Endothelial cell of umbilical vein (primary cell): ENCODE measurements around the gene CFP. TPM values are rescaled to one million over a fixed set of nuclear protein-coding genes. Genes with fewer than 3 reads are reported as not detected.

ENCODE experiments used
- BruUV-seq: library from RNA; stranded (reverse); fragments of 400-500 nt; replicated peaks from 2 replicates; lab custom pipeline; 2021; lab: Mats Ljungman, UMichigan
- CTCF ChIA-PET: fragments of 300-600, 350-600 bp; sonication (Branson Sonifier 250); formaldehyde crosslinking; loops from one replicate; lab custom pipeline; 2021; ENCODE audit warnings: antibody characterized with exemption, inconsistent platforms; lab: Charles Lee
- POLR2A ChIA-PET: fragments of 300-600, 350-600 bp; sonication (Branson Sonifier 250); formaldehyde crosslinking; loops from one replicate; lab custom pipeline; 2021; ENCODE audit warnings: antibody characterized with exemption, inconsistent platforms; lab: Charles Lee
- DNase-seq: peaks from one replicate; pipeline ENCODE4 v3.0.0-alpha.2; 2011; ENCODE audit warnings: low read depth, low spot score
- FAIRE-seq: peaks from 2 replicates; lab custom pipeline; 2011; peaks lifted over from hg19 to GRCh38; lab: Jason Lieb, UNC
- H2AFZ ChIP-seq: 2 replicates; pipeline ENCODE4 v1.6.0; 2012; ENCODE audit warnings: low read depth, low read length, control low read depth, inconsistent platforms
- H3K27ac ChIP-seq: 2 replicates; pipeline ENCODE4 v1.5.1; 2011; ENCODE audit warnings: low read depth, mild to moderate bottlenecking, control low read depth, low read length, moderate library complexity; ENCODE audit not compliant: insufficient read depth
- H3K27me3 ChIP-seq, 2 experiments: 2 replicates each; pipeline versions ENCODE4 v1.6.0 to v1.6.1; 2011; ENCODE audit warnings: low read length in 2 of 2, mixed read lengths in 1 of 2; ENCODE audit not compliant: control insufficient read depth in 2 of 2, insufficient read depth in 2 of 2
- H3K36me3 ChIP-seq, 2 experiments: 2 replicates in 1 of 2; 3 replicates in 1 of 2; pipeline ENCODE4 v1.5.1; 2011; ENCODE audit warnings: low read length in 2 of 2, mild to moderate bottlenecking in 1 of 2, moderate library complexity in 1 of 2; ENCODE audit not compliant: control insufficient read depth in 2 of 2, insufficient read depth in 2 of 2; ENCODE audit errors: extremely low read depth in 1 of 2
- H3K4me1 ChIP-seq: 3 replicates; pipeline ENCODE4 v1.5.1; 2011; ENCODE audit warnings: mild to moderate bottlenecking, low read length; ENCODE audit not compliant: control insufficient read depth, insufficient read depth; ENCODE audit errors: extremely low read depth
- H3K4me2 ChIP-seq: 2 replicates; pipeline ENCODE4 v1.6.1; 2011; ENCODE audit warnings: low read length, control low read depth, mixed read lengths; ENCODE audit not compliant: insufficient read depth
- H3K4me3 ChIP-seq, 3 experiments: fragments of 200-600 bp in 1 of 3; sonication (generic), shearing (Covaris generic) in 1 of 3; replicated peaks in 1 of 3; 2 replicates each; pipeline ENCODE4 v1.5.1; 2011 to 2016; ENCODE audit warnings: control low read depth in 3 of 3, low read length in 3 of 3, mild to moderate bottlenecking in 2 of 3, inconsistent platforms in 1 of 3, low read depth in 1 of 3, moderate library complexity in 1 of 3; ENCODE audit not compliant: insufficient read depth in 1 of 3
- H3K79me2 ChIP-seq: 2 replicates; pipeline ENCODE4 v1.6.0; 2012; ENCODE audit warnings: low read length, inconsistent platforms; ENCODE audit not compliant: control insufficient read depth, insufficient read depth
- H3K9ac ChIP-seq: replicated peaks from 2 replicates; pipeline ENCODE3; 2011; ENCODE audit warnings: low read length, control low read depth; ENCODE audit not compliant: insufficient read depth; ENCODE audit errors: extremely low read depth
- H3K9me1 ChIP-seq: replicated peaks from 3 replicates; pipeline ENCODE4 v1.6.0; 2011; ENCODE audit warnings: mild to moderate bottlenecking, low read length; ENCODE audit not compliant: control insufficient read depth, insufficient read depth; ENCODE audit errors: extremely low read depth
- H3K9me3 ChIP-seq: replicated peaks from 2 replicates; pipeline ENCODE4 v1.5.1; 2012; ENCODE audit warnings: low read length, inconsistent platforms; ENCODE audit not compliant: control insufficient read depth, insufficient read depth
- H4K20me1 ChIP-seq: replicated peaks from 2 replicates; pipeline ENCODE3; 2011; ENCODE audit warnings: mild to moderate bottlenecking, low read length; ENCODE audit not compliant: control insufficient read depth, insufficient read depth; ENCODE audit errors: extremely low read depth
- EZH2 ChIP-seq: IDR thresholded peaks from 2 replicates; pipeline ENCODE4 v1.6.1; 2012; ENCODE audit warnings: borderline replicate concordance, low read depth, mild to moderate bottlenecking, moderate library complexity, low read length, inconsistent platforms; ENCODE audit not compliant: severe bottlenecking
- FOS ChIP-seq: IDR thresholded peaks from 2 replicates; pipeline ENCODE4 v1.6.1; 2011; ENCODE audit warnings: mild to moderate bottlenecking, low read length, moderate library complexity, borderline replicate concordance; ENCODE audit not compliant: insufficient read depth
- GATA2 ChIP-seq: IDR thresholded peaks from 2 replicates; pipeline ENCODE4 v1.7.0; 2011; ENCODE audit warnings: low read depth, mild to moderate bottlenecking, moderate library complexity, mixed read lengths, low read length; ENCODE audit not compliant: insufficient read length, insufficient read depth
- JUN ChIP-seq: IDR thresholded peaks from 2 replicates; pipeline ENCODE4 v1.6.1; 2011; ENCODE audit warnings: borderline replicate concordance, low read depth; ENCODE audit not compliant: insufficient read length, insufficient read depth
- MYC ChIP-seq: IDR thresholded peaks from one replicate; pipeline ENCODE4 v1.6.1; 2011; ENCODE audit warnings: mild to moderate bottlenecking, low read depth, low read length
- POLR2A ChIP-seq: IDR thresholded peaks from 2 replicates; pipeline ENCODE4 v1.6.1; 2012; ENCODE audit warnings: low read depth, mild to moderate bottlenecking, control low read depth, low read length
- POLR2AphosphoS5 ChIP-seq: IDR thresholded peaks from 2 replicates; pipeline ENCODE4 v1.6.1; 2012; ENCODE audit warnings: low read depth, mild to moderate bottlenecking, control low read depth, low read length, moderate library complexity; ENCODE audit not compliant: insufficient read depth
- dilution Hi-C: fragments of 300-500 bp; cut with MboI; formaldehyde crosslinking; loops from one replicate; pipeline ENCODE4 v1.15.0; 2019; ENCODE audit warnings: low sequenced_read_pairs; ENCODE audit not compliant: extremely low pct_ligation_motif_present
- intact Hi-C: fragments of 100-400 bp; cut with micrococcal nuclease; formaldehyde crosslinking; loops from one replicate; pipeline ENCODE4 v1.10.0; 2022
- polyA plus RNA-seq, 4 experiments: library from polyadenylated mRNA; depleted of rRNA in 3 of 4; stranded (reverse) in 3 of 4; unstranded in 1 of 4; fragments of >200 nt; gene quantifications; 2 replicates each; pipeline versions ENCODE4 v1.2.1 to v1.2.3, GENCODE V29; 2011 to 2012; ENCODE audit warnings: missing spikeins in 1 of 4
- total RNA-seq: library from RNA; stranded (reverse); gene quantifications from 2 replicates; pipeline ENCODE4 v1.2.3, GENCODE V29; 2021
- TF ChIP-seq, protein P1 (sequence below), 2 donors: IDR thresholded peaks; 1 replicate in 1 of 2; 2 replicates in 1 of 2; pipeline ENCODE4 v1.5.1; 2011; ENCODE audit warnings: low read length in 2 of 2, mild to moderate bottlenecking in 2 of 2, moderate library complexity in 2 of 2, control low read depth in 1 of 2, inconsistent platforms in 1 of 2, low read depth in 1 of 2; ENCODE audit not compliant: insufficient read depth in 1 of 2; ENCODE audit errors: extremely low read depth in 1 of 2
- TF ChIP-seq, protein P2 (sequence below): IDR thresholded peaks from 2 replicates; pipeline ENCODE4 v1.6.1; 2011; ENCODE audit not compliant: insufficient read depth, insufficient read length

CFP gene
- total and polyA plus RNA-seq, 2 donors (not counting 3 experiments of a cell fraction or from before 2014, with no cell fraction given), result 0.69 to 1.00 TPM

DNA sequence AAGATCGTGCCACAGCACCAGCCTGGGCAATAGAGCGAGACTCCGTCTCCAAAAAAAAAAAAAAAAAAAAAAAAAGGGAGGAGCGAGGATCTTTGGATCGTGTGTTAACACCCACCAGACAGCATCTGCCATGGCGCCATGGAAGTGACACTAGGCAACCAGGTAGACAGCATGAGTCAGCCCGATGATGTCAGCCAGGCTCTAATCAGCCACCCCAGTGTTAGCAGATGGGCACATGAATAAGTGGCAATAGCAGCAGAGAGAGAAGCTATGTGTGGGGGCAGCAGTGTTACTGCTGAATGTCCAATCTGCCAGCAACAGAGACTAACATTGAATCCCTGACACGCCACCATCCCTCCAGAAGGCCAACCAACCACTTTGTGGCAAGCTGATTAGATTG is 16.6 kb downstream of the CFP start:
- TF ChIP-seq, protein P1, sequence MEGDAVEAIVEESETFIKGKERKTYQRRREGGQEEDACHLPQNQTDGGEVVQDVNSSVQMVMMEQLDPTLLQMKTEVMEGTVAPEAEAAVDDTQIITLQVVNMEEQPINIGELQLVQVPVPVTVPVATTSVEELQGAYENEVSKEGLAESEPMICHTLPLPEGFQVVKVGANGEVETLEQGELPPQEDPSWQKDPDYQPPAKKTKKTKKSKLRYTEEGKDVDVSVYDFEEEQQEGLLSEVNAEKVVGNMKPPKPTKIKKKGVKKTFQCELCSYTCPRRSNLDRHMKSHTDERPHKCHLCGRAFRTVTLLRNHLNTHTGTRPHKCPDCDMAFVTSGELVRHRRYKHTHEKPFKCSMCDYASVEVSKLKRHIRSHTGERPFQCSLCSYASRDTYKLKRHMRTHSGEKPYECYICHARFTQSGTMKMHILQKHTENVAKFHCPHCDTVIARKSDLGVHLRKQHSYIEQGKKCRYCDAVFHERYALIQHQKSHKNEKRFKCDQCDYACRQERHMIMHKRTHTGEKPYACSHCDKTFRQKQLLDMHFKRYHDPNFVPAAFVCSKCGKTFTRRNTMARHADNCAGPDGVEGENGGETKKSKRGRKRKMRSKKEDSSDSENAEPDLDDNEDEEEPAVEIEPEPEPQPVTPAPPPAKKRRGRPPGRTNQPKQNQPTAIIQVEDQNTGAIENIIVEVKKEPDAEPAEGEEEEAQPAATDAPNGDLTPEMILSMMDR (IDR thresholded peaks at IDR 0.05; ENCODE audit: extremely low read depth in 1 of 2, insufficient read depth in 1 of 2, low read depth in 1 of 2, low read length in 2 of 2), result no peak
- TF ChIP-seq FOS, result no peak
- no peak for TF ChIP-seq MYC
- TF ChIP-seq EZH2, result no peak
- TF ChIP-seq POLR2A, result no peak
- Histone ChIP-seq H3K4me1 (no peaks in the 10 kb centered on the region), H3K27ac (no peak overlapping the region), H3K79me2 (no peaks in the 10 kb centered on the region), H3K4me2 (no peak overlapping the region), H3K9me3 (no peaks in the 10 kb centered on the region), H3K4me3 (no peak overlapping the region), H3K9me1 (no peaks in the 10 kb centered on the region), H3K36me3 (no peaks in the 10 kb centered on the region), H3K27me3 (peaks cover 0 to 2% of the 10 kb centered on the region in 2 experiments), H2AFZ (no peak overlapping the region), H4K20me1 (no peaks in the 10 kb centered on the region), H3K9ac (no peak overlapping the region)
- no TSS peak for BruUV-seq
- intact Hi-C loops, result no loop called here
- CTCF ChIA-PET, result no interaction called here
- POLR2A ChIA-PET, result no interaction called here
- DNase-seq (no peak), FAIRE-seq (no peak)
- dilution Hi-C loops, result no loop called here

DNA sequence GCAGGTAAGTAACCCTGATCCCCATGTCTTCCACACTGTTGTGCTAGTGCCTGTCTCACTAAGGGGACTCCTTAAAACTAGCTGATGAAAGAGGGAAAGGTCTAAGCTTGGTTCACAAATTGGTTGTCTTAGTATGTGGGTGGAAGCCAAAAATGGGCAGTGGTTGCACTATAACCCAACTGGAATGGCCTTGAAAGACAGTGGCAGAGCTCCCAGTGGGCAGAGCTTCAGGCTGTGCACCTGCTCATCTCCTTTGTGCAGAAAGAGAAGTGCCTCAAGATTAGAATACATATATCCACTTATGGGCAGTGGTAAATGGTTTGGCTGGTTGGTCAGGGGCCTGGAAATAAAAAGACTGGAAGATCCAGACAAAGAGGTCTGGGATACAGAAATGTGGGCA is 17.3 kb downstream of the CFP start:
- no peaks in the 10 kb centered on the region for H3K9me1 ChIP-seq
- no TSS peak for BruUV-seq
- CTCF ChIA-PET, result no interaction called here
- H3K9ac ChIP-seq, result no peak overlapping the region
- H3K27ac ChIP-seq, result no peak overlapping the region
- no peak overlapping the region for H3K4me3 ChIP-seq
- H3K4me2 ChIP-seq, result no peak overlapping the region
- H4K20me1 ChIP-seq, result no peaks in the 10 kb centered on the region
- no peaks in the 10 kb centered on the region for H3K36me3 ChIP-seq
- TF ChIP-seq, protein P2, sequence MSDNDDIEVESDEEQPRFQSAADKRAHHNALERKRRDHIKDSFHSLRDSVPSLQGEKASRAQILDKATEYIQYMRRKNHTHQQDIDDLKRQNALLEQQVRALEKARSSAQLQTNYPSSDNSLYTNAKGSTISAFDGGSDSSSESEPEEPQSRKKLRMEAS, result no peak
- TF ChIP-seq EZH2, result no peak
- no peak for TF ChIP-seq POLR2AphosphoS5
- TF ChIP-seq POLR2A, result no peak
- TF ChIP-seq GATA2, result no peak
- TF ChIP-seq MYC, result no peak
- TF ChIP-seq, protein P1 (IDR thresholded peaks at IDR 0.05; ENCODE audit: extremely low read depth in 1 of 2, insufficient read depth in 1 of 2, low read depth in 1 of 2, low read length in 2 of 2), result no peak
- TF ChIP-seq FOS, result no peak
- no peak for TF ChIP-seq JUN
- H3K27me3 ChIP-seq, result peaks cover 0 to under 1% of the 10 kb centered on the region in 2 experiments
- intact Hi-C loops, result no loop called here
- no peak overlapping the region for H2AFZ ChIP-seq
- H3K9me3 ChIP-seq, result no peaks in the 10 kb centered on the region
- no peak for FAIRE-seq
- DNase-seq, result no peak
- dilution Hi-C loops, result no loop called here
- no peaks in the 10 kb centered on the region for H3K4me1 ChIP-seq
- POLR2A ChIA-PET, result no interaction called here
- H3K79me2 ChIP-seq, result no peaks in the 10 kb centered on the region
